Prostate gland (tissue), 2 donors: ENCODE results near the gene SGCA. TPM values are rescaled to one million over a fixed set of nuclear protein-coding genes. Genes with fewer than 3 reads are reported as not detected.
A peak's percentile ranks its signal among the peaks of the same experiment; 100 is the strongest.

Source experiments
- DNase-seq: peaks from one replicate; pipeline ENCODE4 v3.0.0-alpha.2; 2019; ENCODE audit warnings: low spot score
- H3K27ac ChIP-seq, 2 donors: fragments of 200-600 bp; sonication (generic); 2 replicates each; pipeline ENCODE4 v1.5.1; 2017 to 2019
- H3K27me3 ChIP-seq: fragments of 200-600 bp; sonication (generic); replicated peaks from 2 replicates; pipeline ENCODE4 v1.5.1; 2019; ENCODE audit not compliant: insufficient read depth
- H3K36me3 ChIP-seq, 2 donors: fragments of 200-600 bp; sonication (generic); 1 replicate in 1 of 2; 2 replicates in 1 of 2; pipeline versions ENCODE4 v1.5.1 to v1.8.1; 2017 to 2019
- H3K4me1 ChIP-seq: fragments of 200-600 bp; sonication (generic); replicated peaks from 2 replicates; pipeline ENCODE4 v1.5.1; 2019
- H3K4me3 ChIP-seq, 2 donors: fragments of 200-600 bp; sonication (generic); 2 replicates each; pipeline ENCODE4 v1.5.1; 2017 to 2019
- H3K9me3 ChIP-seq: fragments of 200-600 bp; sonication (generic); 2 replicates; pipeline ENCODE4 v1.5.1; 2017
- POLR2A ChIP-seq: fragments of 450-650 bp; IDR thresholded peaks from one replicate; pipeline ENCODE4 v1.6.1; 2016; ENCODE audit warnings: antibody characterized with exemption, mild to moderate bottlenecking
- POLR2AphosphoS5 ChIP-seq: sonication (generic); formaldehyde crosslinking; IDR thresholded peaks from one replicate; pipeline ENCODE4 v1.6.1; 2017; ENCODE audit warnings: antibody characterized with exemption
- WGBS: methylation state at CpG from one replicate; pipeline ENCODE4 v1.1.5; 2018; 5-methylcytosine and 5-hydroxymethylcytosine counted together
- intact Hi-C: fragments of 100-400 bp; cut with DNase I; formaldehyde crosslinking; loops from one replicate; pipeline ENCODE4 v1.14.2; 2022
- total RNA-seq, 2 donors: library from RNA; depleted of rRNA; stranded (reverse); fragments of >200 nt; gene quantifications; one replicate each; pipeline ENCODE4 v1.1.0, GENCODE V29; 2016
- TF ChIP-seq, protein P1 (sequence below), 4 experiments: fragments of 200-600 bp in 2 of 4; fragments of 450-650 bp in 2 of 4; sonication (generic) in 2 of 4; IDR thresholded peaks; 1 replicate in 3 of 4; 2 replicates in 1 of 4; pipeline ENCODE4 v1.5.1; 2016 to 2019; ENCODE audit warnings: antibody characterized with exemption in 4 of 4, mild to moderate bottlenecking in 2 of 4, moderate library complexity in 2 of 4

Gene SGCA
- total RNA-seq, 2 donors from 2014 or later = 13.9 to 19.4 TPM

DNA sequence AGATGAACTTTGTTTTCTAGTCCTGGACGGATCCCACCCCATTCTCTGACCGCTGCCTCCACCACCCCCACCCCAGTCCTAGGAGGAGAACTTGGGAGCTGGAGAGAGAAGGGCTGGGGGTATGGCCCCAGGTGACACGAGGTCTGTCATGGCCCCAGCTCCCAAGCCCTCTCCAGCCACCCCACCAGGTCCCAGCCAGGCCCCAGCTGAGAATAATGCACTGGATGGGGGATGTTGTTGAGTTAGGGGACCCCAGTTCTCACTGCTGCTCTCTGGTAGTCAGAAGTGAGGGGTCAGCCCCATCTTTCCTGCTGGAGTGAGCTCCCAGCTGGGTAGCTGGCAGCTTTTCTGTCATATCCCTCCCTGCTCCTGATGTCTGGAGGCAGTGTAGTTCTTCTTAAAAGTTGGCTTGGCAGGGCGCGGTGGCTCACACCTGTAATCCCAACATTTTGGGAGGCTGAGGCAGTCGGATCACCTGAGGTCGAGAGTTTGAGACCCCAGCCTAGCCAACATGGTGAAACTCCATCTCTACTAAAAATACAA, 40.2 kb downstream of the SGCA start:
- H3K4me1 ChIP-seq = no peaks in the 10 kb centered on the region
- TF ChIP-seq, protein P1, sequence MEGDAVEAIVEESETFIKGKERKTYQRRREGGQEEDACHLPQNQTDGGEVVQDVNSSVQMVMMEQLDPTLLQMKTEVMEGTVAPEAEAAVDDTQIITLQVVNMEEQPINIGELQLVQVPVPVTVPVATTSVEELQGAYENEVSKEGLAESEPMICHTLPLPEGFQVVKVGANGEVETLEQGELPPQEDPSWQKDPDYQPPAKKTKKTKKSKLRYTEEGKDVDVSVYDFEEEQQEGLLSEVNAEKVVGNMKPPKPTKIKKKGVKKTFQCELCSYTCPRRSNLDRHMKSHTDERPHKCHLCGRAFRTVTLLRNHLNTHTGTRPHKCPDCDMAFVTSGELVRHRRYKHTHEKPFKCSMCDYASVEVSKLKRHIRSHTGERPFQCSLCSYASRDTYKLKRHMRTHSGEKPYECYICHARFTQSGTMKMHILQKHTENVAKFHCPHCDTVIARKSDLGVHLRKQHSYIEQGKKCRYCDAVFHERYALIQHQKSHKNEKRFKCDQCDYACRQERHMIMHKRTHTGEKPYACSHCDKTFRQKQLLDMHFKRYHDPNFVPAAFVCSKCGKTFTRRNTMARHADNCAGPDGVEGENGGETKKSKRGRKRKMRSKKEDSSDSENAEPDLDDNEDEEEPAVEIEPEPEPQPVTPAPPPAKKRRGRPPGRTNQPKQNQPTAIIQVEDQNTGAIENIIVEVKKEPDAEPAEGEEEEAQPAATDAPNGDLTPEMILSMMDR (IDR thresholded peaks at IDR 0.05) = no peak
- TF ChIP-seq POLR2A (no peak), POLR2AphosphoS5 (no peak)
- no peaks in the 10 kb centered on the region for H3K27me3 ChIP-seq
- H3K36me3 ChIP-seq = no peaks in the 10 kb centered on the region
- no peaks in the 10 kb centered on the region for H3K9me3 ChIP-seq
- 89% methylated on average over 7 of the region's 7 CpGs for WGBS
- no peak for DNase-seq
- intact Hi-C loops = no loop called here
- no peak overlapping the region for H3K4me3 ChIP-seq
- peak overlapping the region; percentile 39 to 51 for H3K27ac ChIP-seq

DNA sequence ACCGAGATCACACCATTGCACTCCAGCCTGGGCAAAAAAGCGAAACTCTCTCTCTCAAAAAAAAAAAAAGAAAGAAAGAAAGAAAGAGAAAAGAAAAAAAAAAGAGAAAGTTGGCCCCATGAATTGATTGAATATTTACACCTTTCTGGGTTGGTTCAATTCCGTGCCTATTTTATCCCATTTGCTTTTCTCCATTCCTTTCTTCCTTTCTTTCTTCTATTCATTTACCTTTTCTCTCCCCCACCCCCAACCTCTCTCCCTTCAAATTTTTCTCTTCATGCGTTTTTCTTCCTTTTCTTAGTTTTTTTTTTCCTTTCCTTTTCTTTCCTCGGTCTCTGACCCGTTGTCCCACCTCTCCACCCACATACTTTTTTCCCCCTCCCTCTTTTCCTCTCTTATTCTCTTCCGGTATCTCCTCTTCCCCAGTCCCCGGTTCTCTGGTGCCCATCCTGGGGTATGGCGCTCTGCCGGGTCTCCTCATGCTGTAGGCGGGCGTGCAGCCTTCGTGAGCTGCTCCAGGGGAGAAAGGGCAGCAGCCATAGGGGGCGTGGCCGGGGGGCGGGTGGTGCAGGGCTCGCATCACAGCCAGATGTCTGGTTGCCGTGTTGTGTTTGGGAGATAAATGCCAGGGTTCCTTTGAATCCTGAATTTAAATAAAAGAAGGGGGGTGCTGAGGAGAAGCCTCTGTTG, 40.9 kb downstream of the SGCA start:
- DNase-seq = no peak
- no peak for TF ChIP-seq POLR2A
- no peaks in the 10 kb centered on the region for H3K4me1 ChIP-seq
- H3K9me3 ChIP-seq = no peaks in the 10 kb centered on the region
- H3K36me3 ChIP-seq = no peaks in the 10 kb centered on the region
- H3K4me3 ChIP-seq = no peak overlapping the region
- WGBS = 20% methylated on average over 18 of the region's 18 CpGs
- intact Hi-C loops = no loop called here
- H3K27ac ChIP-seq = peak overlapping the region in 1 of 2 donors; percentile 29
- H3K27me3 ChIP-seq = no peaks in the 10 kb centered on the region

DNA sequence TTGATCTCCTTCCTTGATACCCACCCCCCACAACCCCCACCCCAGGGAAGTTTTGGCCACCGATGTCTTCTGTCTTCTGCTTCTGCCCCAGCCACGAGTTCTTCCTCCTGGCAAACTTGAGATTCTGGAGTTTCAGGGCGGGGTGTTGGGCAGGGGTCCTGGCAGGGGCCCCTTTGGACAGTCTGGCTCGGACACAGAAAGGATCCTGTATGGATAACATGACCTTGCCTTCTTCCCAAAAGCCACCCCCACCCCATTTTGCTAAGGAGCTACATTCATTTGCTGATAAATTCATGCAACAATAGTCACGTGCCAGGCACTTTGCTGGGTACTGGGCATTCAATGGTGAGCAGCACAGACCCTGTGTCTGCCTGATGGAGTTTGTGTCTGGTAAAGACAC, 41.5 kb downstream of the SGCA start:
- Histone ChIP-seq H3K4me3 (no peak overlapping the region), H3K9me3 (no peaks in the 10 kb centered on the region), H3K36me3 (no peaks in the 10 kb centered on the region), H3K27ac (peak overlapping the region in 1 of 2 donors; percentile 29), H3K4me1 (no peaks in the 10 kb centered on the region), H3K27me3 (no peaks in the 10 kb centered on the region)
- no peak for DNase-seq
- WGBS = 33% methylated on average over 5 of the region's 5 CpGs
- intact Hi-C loops = no loop called here
- TF ChIP-seq POLR2AphosphoS5 (no peak), POLR2A (no peak)
- TF ChIP-seq, protein P1 (IDR thresholded peaks at IDR 0.05) = no peak

DNA sequence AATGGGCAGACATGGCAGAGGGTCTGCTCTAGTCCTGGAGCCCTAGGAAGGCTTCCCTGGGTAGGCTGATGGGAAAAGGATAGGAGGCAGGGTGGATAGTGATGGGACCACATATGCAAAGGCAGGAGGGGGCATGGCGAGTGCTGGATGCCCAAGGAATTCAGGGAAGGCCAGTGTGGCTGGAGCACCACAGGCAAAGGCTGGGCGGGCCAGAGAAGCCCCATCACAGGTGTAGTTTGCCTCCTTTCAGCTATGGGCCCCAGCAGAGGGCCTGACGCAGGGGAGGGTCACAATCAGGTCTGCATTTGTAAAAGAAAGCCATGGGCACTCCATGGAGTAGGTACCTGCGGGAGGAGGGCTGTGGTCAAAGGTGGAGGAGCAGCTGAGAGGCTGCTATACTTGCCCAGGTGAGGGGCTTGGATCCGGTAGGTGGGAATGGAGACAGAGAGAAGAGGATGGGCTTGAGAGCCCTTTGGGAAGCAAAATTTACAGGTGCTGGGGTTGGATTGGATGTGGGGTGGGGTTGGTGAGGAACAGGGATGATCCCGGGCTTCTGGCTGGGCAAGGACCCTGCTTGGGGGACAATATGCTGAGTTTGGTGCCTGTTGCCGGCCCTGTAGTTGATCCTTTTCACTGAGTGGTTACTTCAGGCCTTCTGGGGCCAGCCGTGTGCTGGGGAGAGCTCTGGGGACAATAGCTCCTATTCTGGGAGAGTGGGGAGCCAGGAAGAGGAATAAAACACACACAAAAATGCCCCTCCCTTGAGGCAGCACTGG, 42.2 kb downstream of the SGCA start:
- WGBS = 90% methylated on average over 8 of the region's 8 CpGs
- no peaks in the 10 kb centered on the region for H3K4me1 ChIP-seq
- TF ChIP-seq, protein P1 (IDR thresholded peaks at IDR 0.05) = no peak
- TF ChIP-seq POLR2A (no peak), POLR2AphosphoS5 (no peak)
- no peaks in the 10 kb centered on the region for H3K36me3 ChIP-seq
- DNase-seq = no peak
- H3K9me3 ChIP-seq = no peaks in the 10 kb centered on the region
- no peak overlapping the region for H3K4me3 ChIP-seq
- H3K27me3 ChIP-seq = no peaks in the 10 kb centered on the region
- H3K27ac ChIP-seq = no peak overlapping the region
- intact Hi-C loops = no loop called here

DNA sequence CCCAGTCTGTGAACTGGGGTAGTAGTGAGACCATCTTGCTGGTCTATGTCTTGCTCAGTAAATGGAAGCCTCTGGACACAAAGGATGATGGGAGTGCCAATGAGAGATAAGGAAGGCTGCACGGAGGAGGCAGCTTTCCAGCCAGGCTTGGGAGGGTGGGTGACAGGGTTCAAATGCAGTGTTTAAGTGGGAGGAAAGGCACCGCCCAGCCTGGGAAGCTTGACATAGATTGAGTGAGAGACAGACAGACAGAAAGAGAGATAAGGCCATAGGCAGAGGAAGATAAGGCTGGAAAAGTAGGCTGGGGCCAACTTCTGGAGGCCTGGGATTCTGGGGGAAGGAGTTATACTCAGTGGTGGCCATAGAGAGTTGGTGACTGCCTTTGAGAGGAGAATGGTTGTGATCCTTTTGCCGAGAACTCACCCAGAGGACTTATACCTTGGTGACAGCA, 42.8 kb downstream of the SGCA start:
- H3K4me1 ChIP-seq = no peaks in the 10 kb centered on the region
- no peaks in the 10 kb centered on the region for H3K36me3 ChIP-seq
- H3K27ac ChIP-seq = no peak overlapping the region
- H3K9me3 ChIP-seq = no peaks in the 10 kb centered on the region
- no peak overlapping the region for H3K4me3 ChIP-seq
- no peak for TF ChIP-seq POLR2AphosphoS5
- TF ChIP-seq, protein P1 (IDR thresholded peaks at IDR 0.05) = no peak
- TF ChIP-seq POLR2A = no peak
- DNase-seq = no peak
- intact Hi-C loops = no loop called here
- WGBS = 84% methylated on average over 3 of the region's 3 CpGs
- no peaks in the 10 kb centered on the region for H3K27me3 ChIP-seq
